Activated naive CD4-positive, alpha-beta T cell treated with anti-CD3 and anti-CD28 coated beads, Interleukin-2, amount 50 U/mL, for 16 hours (primary cell): ENCODE data around the gene PPP6R2.
A peak's percentile ranks its signal among the peaks of the same experiment; 100 is the strongest.

Experiments
- DNase-seq: peaks from one replicate; pipeline ENCODE4 v3.0.0-alpha.2; 2020

The PPP6R2 gene

GRCh38 chr22:50436015-50436830 is 93.1 kb downstream of the PPP6R2 start:
- DNase-seq, result peak; percentile 10

GRCh38 chr22:50436841-50437341 is 93.8 kb downstream of the PPP6R2 start:
- DNase-seq, result no peak

- no peak for DNase-seq
Observed at GRCh38 chr22:50437511-50438304, 94.6 kb downstream of the PPP6R2 start.

GRCh38 chr22:50438305-50439275 is 95.5 kb downstream of the PPP6R2 start:
- peak; percentile 10 for DNase-seq

GRCh38 chr22:50439314-50439870 is 96.3 kb downstream of the PPP6R2 start:
- DNase-seq, result peak; percentile 10

DNA sequence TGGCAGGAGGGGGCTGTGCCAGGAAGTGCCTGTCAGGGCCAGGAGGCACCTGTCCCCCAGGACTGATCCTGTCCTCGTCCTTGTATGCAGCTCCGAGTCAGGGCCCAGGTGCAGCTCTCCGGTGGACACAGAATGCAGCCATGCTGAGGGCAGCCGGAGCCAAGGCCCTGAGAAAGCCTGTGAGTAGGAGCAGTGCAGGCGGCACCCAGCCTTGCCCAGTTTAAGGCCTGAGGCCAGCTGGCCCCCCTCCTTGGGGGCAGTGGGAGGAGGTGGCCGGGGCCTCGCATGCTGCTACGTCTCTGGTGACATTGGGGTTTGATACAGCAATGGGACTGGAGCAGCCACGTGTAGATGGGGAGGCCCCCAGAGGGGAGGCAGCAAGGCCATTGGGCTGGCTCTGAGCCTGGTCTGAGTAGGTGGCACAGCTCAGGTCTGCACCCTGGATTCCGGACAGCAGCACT is 96.8 kb downstream of the PPP6R2 start:
- no peak for DNase-seq

GRCh38 chr22:50440544-50441249 is 97.6 kb downstream of the PPP6R2 start:
- peak; percentile 11 for DNase-seq

DNA sequence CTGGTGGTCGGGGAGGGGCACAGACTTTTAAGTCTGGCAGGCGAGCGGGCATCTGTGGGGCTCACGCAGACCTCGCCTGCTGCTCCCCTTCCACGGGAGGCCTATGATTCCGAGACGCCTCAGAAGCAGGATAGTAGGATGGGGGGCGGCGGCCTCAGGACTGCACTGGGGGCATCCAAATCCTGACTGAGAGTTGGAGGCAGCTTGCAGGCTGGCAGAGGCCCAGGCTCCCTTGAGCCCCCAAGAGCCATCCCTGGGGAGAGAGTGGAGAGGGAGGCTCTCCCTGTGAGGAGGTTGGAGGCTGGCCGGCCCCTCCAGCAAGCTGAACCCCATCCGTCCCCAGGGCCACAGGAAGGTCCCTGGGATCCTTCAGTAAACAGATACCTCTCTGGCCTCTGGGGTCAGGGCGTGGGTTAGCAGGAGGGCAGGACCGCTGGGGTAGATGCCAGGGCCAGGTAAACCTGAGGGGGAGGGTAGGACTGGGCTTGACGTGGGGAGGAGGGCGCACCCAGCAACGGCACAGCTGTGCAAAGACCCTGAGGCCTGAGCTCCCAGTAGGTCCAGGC is 98.4 kb downstream of the PPP6R2 start:
- no peak for DNase-seq

- DNase-seq, result no peak
Observed at GRCh38 chr22:50443197-50443596, 100.1 kb downstream of the PPP6R2 start.

DNA sequence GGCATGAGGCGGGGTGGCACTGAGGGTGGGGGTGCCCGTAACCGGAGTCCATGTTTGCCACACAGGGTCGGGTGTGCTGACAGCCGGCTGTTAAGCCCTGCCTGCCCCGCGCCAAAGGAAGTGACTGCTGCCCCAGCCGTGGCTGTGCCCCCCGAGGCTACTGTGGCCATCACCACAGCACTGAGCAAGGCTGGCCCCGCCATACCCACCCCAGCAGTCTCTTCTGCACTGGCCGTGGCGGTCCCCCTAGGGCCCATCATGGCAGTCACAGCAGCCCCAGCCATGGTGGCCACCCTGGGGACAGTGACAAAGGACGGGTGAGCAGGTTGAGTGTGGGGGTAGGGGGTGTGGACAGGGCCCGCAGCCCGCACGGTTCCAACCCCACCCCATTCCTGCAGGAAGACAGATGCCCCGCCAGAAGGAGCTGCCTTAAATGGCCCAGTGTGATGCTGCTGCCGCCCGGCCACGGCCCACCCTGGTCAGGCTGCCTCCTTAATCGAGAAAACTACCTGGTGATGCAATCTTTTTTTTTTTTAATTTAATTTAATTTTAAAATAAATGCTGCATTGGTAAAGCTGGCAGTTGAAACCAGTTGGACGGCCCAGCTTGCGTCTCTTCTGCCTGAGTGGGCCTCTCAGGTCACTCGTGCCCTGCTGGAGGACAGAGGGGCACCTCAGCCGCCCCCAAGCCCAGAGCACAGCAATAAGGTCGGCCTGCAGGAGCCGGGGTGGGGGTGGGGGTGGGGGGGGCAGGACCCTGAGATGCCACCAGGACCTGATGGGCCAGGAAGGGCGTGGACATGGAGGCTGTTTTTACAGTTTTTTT is 100.9 kb downstream of the PPP6R2 start:
- no peak for DNase-seq

DNA sequence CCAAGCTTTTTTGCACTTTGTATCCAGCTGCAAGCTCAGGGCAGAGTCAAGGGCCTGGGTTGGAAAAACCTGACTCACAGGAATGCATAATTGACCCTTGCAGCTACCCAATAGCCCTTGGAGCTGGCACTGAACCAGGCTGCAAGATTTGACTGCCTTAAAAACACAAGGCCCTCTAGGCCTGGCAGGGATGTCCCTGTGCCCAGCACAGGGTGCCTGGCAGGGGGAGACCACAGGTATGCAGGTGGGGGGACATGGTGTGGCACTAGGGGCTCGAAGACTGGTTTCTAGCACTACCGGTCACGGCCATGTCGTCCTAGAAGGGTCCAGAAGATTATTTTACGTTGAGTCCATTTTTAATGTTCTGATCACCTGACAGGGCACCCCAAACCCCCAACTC is 101.5 kb downstream of the PPP6R2 start:
- no peak for DNase-seq

DNA sequence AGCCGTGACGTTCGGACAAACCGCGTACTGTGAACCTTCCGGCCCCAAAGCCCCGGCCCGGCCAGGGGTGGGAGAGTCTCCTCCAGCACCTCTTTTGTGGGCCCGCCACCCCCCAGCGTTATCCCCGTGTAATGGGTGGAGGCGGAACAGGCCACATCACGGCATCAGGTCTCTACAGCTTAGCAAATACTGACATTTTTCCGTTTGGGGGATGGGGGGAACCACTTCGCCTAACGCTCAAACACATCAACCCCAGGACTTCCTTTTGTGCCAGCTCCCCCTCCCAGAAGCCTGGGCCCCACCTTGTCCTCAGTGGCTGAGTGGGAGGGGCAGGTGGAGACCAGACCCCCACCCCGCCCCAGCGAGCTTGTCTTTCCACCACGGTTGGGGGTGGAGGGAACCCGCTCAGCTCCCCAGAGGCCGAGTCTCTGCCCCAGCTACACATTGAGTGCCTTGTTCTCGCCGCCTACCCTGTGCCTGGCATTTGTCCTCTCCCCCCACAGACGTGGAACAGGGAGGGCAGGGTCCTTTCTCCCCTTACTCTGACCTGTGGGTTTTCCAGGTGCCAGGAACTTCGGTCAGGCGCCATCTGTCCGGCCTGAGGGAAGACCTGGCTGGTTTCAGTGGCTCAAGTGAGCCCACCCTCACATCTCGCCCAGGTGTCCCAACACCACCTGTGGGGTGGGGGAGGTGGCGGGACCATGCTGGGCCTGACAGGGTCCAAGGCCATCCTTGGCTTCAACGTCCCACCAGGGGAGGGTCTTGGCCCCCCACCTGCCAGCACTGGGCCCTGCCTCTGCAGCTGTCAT is 102.1 kb downstream of the PPP6R2 start:
- DNase-seq, result no peak

GRCh38 chr22:50445880-50446707 is 103.0 kb downstream of the PPP6R2 start:
- DNase-seq, result no peak

- DNase-seq, result no peak
Observed at GRCh38 chr22:50446708-50447575, 103.8 kb downstream of the PPP6R2 start.

DNA sequence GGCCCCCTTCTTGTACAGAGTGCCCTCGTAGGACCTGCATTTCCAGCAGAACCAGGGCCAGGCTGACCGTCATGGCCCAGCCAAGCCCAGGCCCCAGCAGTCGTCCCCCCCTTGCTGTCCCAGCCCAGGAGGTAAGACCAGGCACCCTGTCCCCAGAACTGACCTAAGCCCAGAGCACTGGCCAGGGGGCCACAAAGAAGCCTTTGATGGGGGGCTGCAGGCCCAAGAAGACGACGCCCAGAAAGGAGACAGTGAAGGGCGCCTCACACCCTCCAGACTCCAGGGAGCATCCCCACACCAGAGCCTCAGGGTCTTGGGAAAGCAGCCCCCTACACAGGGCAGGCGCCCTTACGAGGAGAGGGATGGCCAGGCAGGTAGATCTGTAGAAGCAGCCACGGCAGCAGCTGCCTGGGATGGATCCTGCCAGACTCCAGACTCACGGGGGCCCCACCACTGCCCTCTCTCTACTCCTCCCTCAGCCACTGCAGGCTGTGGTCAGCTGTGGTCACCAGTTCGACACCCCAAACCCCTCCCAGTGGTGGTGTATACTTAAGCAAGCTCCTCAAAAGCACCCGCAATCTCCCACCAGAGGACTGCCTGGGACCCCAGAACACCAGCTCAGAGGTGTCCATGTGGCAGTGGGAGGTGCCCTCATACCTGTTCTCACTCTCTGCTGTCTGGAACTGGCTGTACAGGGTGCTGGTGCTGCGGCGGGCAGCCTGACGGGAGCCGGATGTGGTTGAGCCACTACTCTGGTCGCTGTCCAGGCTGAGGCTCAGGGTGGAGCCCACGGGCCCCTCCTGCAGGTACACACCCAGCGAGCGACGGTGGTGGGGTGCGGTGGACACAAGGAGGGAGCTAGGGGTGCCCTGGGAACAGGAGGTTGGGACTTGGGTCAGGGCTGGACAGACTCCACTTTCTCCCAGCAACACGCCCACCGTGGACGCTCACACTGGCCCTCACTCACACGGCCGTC is 104.7 kb downstream of the PPP6R2 start:
- no peak for DNase-seq

DNA sequence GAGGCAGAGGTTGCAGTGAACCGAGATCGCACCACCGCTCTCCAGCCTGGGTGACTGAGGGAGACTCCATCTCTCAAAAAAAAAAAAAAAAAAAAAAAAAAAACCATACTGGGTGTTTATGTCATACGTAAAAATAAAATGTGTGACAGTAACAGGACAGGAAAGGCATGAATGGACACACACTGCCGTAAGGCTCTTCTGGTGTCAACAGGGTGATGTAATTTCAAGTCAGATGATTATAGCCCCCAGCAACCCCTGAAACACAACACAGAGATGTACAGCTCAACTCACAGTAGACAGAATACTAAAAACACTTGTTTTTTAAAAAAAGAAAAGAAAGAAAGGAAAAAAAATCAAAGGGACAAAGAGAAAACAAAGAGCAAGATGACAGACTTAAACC is 109.5 kb downstream of the PPP6R2 start:
- no peak for DNase-seq
